Urothelium cell line (cell line): Measurements from ENCODE around the gene TAOK3.
A peak's percentile ranks its signal among the peaks of the same experiment; 100 is the strongest.

ENCODE experiments used
- DNase-seq: peaks from one replicate; pipeline ENCODE4 v3.0.0; 2011; ENCODE audit warnings: low spot score, mixed read lengths
- FAIRE-seq: peaks from 2 replicates; lab custom pipeline; 2011; peaks lifted over from hg19 to GRCh38; lab: Jason Lieb, UNC

TAOK3 gene

DNA sequence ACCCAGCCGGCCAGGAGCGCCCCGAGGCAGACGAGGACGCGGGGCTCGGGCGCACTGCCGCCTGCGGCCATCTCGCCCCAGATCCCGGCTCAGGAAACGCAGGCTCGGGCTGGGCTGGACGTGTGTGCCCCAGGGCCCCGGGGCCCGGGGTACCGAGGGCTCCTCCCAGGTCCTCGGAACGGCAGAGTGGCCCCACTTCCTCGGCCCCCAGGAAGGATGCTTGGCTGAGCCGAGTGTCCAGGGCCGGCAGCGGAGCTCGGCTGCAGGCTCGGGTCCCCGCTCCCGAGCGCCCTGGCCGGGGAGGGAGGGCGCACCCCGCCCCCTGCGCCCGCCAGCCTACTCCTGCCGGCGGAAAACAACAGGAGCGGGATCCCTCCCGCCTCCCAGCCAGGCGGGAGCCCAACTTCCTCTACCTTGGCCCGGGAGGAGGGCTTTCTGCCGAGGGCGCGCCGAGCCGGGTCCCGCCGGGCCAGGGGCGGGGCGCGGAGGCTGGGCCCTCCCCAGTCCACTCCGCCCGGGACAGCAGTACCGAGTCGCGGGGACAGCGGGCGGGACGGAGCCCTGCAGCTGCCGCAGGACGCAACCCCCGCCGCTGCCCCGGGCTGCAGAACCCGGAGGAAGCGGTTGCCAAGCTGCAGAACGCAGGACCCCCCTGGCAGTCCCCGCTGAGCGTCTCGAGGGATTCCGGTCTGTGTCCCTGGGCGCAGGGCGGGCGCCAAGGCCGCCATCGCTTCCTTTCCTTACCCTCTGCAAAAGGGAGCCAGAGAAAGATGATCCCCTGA lies 268.9 kb downstream of the TAOK3 start, which contains the start of gene VSIG10:
Gene VSIG10, minus strand, starts transcription at position 411 of the 782 bp plus-strand sequence. Its CDS starts 340 bp downstream, at position 71.
- no peak for FAIRE-seq

DNA sequence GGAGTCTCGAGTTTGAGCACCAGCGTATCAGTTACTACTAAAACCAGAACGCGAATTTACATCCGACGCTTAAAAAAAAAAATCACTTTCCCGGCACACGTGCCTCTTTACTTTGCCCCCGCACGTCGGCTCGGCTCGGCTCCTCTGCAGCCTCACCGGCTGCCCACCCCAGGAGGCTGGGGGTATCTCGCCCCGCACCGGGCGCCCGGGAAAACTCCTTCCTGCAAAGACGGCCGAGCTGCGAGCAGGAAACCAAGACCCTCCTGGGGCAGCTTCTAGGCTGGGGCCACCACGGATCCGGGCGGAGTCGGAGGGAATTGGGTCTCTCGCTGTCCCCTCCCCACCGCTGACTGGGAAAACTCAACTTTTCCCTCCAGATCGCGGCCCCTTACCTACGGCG lies 269.5 kb downstream of the TAOK3 start:
- FAIRE-seq (no peak), DNase-seq (no peak)

More for the DNA sequence above, 268.9 kb downstream of the TAOK3 start, which contains the start of gene VSIG10:
- peak; percentile 90 for DNase-seq

DNA sequence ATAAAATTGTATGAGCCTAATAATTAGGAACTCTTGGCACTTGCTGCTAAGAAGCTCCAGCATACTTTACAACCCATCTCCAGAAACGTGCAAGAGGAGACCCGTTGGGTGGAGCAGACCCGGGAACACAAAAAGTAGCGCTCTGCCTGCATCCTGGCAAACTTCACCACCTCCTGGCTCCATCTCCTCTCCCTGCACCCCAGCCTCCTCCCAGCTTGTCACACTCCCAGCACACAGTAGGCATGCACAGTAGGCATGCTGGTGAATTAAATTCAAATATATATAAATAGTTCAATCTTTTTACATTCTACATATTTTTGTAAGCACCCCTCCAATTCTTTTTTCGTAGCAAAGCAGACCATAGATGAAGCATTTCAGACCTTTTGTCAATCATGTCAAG lies 270.1 kb downstream of the TAOK3 start:
- DNase-seq (no peak), FAIRE-seq (no peak)

DNA sequence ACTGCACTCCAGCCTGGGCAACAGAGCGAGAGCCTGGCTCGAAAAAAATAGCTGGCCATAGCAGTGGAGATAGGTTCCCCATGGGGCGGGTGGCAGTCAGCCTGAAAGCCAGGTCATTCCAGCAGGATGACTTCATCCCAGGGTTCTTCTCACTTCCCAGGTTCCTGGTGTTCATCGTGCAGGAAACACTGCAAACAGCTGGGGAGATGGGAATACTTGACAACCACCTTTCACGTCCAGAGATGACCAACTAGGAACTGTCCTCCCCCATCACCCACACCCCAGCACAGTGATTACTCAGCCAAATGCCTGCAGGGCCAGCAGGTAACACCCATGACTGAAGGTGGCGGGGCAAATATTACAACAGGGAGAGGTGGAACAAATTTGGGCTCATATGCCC lies 270.6 kb downstream of the TAOK3 start:
- peak; percentile 50 for DNase-seq
- FAIRE-seq, result no peak

DNA sequence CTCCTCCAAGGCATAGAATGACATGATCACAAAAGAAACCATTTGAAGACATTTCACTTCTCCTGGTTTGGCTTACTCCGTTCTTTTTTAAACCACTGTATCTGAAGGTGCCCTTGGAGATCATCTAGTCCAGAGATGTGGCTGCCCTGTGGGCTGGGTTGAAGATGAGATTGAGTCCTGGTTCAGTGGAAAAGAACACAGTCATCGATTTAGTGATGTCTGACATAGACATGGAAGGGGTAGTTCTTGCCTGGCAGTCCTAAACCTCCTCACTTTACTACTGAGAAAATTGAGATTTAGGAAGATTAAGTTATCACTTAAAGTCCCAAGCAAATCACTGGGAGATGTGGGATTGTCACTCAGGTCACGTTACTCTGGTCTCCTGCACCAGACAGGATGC lies 271.7 kb downstream of the TAOK3 start:
- FAIRE-seq (no peak), DNase-seq (no peak)
